Uterus (tissue), 2 donors: Measurements from ENCODE around the gene CCL22.

Experiments
- POLR2A ChIP-seq, 2 donors: fragments of 450-650 bp; IDR thresholded peaks; one replicate each; pipeline ENCODE4 v1.6.1; 2016; ENCODE audit warnings: antibody characterized with exemption in 2 of 2, mild to moderate bottlenecking in 1 of 2, moderate library complexity in 1 of 2
- TF ChIP-seq, protein P1 (sequence below), 4 experiments: fragments of 200-600 bp in 2 of 4; fragments of 450-650 bp in 2 of 4; sonication (generic) in 2 of 4; IDR thresholded peaks; one replicate each; pipeline ENCODE4 v1.5.1; 2016 to 2019; ENCODE audit warnings: antibody characterized with exemption in 4 of 4, mild to moderate bottlenecking in 2 of 4, moderate library complexity in 1 of 4

DNA sequence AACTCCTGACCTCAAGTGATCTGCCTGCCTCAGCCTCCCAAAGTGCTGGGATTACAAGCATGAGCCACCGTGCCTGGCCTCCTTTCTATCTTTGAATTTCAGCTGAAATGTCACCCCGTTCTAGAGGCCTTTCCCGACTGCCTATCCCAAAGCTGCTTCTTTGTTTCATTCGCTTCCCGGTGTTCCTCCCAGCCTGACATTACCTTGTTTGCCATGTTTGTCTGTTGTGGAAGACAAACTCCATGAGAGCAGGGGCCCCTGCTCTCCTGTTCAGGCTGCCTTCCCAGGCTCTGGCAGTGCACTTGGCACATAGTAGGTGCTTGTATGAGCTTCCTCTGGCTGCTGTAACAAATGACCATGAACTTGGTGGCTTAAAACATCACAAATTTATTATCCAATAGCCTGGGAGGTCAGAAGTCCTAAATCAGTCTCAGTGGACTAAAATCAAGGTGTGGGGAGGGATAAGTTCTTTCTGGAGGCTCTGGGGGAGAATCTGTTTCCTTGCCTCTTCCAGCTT, 2.6 kb upstream of the CCL22 start:
- TF ChIP-seq, protein P1, sequence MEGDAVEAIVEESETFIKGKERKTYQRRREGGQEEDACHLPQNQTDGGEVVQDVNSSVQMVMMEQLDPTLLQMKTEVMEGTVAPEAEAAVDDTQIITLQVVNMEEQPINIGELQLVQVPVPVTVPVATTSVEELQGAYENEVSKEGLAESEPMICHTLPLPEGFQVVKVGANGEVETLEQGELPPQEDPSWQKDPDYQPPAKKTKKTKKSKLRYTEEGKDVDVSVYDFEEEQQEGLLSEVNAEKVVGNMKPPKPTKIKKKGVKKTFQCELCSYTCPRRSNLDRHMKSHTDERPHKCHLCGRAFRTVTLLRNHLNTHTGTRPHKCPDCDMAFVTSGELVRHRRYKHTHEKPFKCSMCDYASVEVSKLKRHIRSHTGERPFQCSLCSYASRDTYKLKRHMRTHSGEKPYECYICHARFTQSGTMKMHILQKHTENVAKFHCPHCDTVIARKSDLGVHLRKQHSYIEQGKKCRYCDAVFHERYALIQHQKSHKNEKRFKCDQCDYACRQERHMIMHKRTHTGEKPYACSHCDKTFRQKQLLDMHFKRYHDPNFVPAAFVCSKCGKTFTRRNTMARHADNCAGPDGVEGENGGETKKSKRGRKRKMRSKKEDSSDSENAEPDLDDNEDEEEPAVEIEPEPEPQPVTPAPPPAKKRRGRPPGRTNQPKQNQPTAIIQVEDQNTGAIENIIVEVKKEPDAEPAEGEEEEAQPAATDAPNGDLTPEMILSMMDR (IDR thresholded peaks at IDR 0.05), result no peak
- TF ChIP-seq POLR2A (IDR thresholded peaks at IDR 0.05), result no peak
